ACC112 (cell line): ENCODE data around the gene C19orf47.
A peak's percentile ranks its signal among the peaks of the same experiment; 100 is the strongest.

Experiments
- H2AFZ ChIP-seq: fragments of 200-600 bp; sonication (generic); one replicate; pipeline ENCODE4 v1.6.0; 2017; ENCODE audit warnings: antibody characterized with exemption, low read length; ENCODE audit not compliant: unreplicated experiment
- H3K27ac ChIP-seq: fragments of 200-600 bp; sonication (generic); 2 replicates; pipeline ENCODE4 v1.5.1; 2014; ENCODE audit warnings: low read depth, mild to moderate bottlenecking, antibody characterized with exemption, low read length, moderate library complexity
- H3K27me3 ChIP-seq: fragments of 200-600 bp; sonication (generic); 2 replicates; pipeline ENCODE4 v1.6.1; 2014; ENCODE audit warnings: mild to moderate bottlenecking, antibody characterized with exemption, low read length, moderate library complexity, mixed read lengths; ENCODE audit not compliant: insufficient read depth
- H3K36me3 ChIP-seq: fragments of 200-600 bp; sonication (generic); 2 replicates; pipeline ENCODE4 v1.6.1; 2016; ENCODE audit warnings: mild to moderate bottlenecking, antibody characterized with exemption, low read length, moderate library complexity, mixed read lengths; ENCODE audit not compliant: insufficient read depth
- H3K4me1 ChIP-seq: fragments of 200-600 bp; sonication (generic); one replicate; pipeline ENCODE4 v1.6.1; 2016; ENCODE audit warnings: low read length, mixed read lengths; ENCODE audit not compliant: insufficient read depth, unreplicated experiment, control insufficient read depth
- H3K4me3 ChIP-seq: fragments of 200-600 bp; sonication (generic); 2 replicates; pipeline ENCODE4 v1.5.1; 2014; ENCODE audit warnings: mild to moderate bottlenecking, low read depth, low read length
- H3K79me2 ChIP-seq: fragments of 200-600 bp; sonication (generic); one replicate; pipeline ENCODE4 v1.6.0; 2016; ENCODE audit warnings: low read length; ENCODE audit not compliant: control insufficient read depth, unreplicated experiment, insufficient read depth

C19orf47 gene

GRCh38 chr19:40313229-40313983, 34.8 kb downstream of the C19orf47 start:
- H3K79me2 ChIP-seq: no peaks in the 10 kb centered on the region
- no peaks in the 10 kb centered on the region for H3K27me3 ChIP-seq
- no peak overlapping the region for H2AFZ ChIP-seq
- H3K36me3 ChIP-seq: no peaks in the 10 kb centered on the region; the same call in 1 of the 2 replicates
- H3K4me3 ChIP-seq: no peak overlapping the region
- H3K4me1 ChIP-seq: no peaks in the 10 kb centered on the region
- H3K27ac ChIP-seq: no peak overlapping the region

- Histone ChIP-seq H3K27me3 (no peaks in the 10 kb centered on the region), H3K79me2 (no peaks in the 10 kb centered on the region), H3K4me1 (no peaks in the 10 kb centered on the region), H2AFZ (no peak overlapping the region), H3K27ac (no peak overlapping the region), H3K36me3 (no peaks in the 10 kb centered on the region), H3K4me3 (no peak overlapping the region)
Measured at GRCh38 chr19:40312533-40312932, 35.7 kb downstream of the C19orf47 start.

GRCh38 chr19:40309666-40310065, 38.5 kb downstream of the C19orf47 start:
- Histone ChIP-seq H3K79me2 (no peaks in the 10 kb centered on the region), H3K4me1 (no peaks in the 10 kb centered on the region), H2AFZ (no peak overlapping the region), H3K4me3 (no peak overlapping the region), H3K27ac (no peak overlapping the region), H3K36me3 (no peaks in the 10 kb centered on the region), H3K27me3 (no peaks in the 10 kb centered on the region)

GRCh38 chr19:40305403-40305802, 42.8 kb downstream of the C19orf47 start:
- Histone ChIP-seq H2AFZ (no peak overlapping the region), H3K27me3 (no peaks in the 10 kb centered on the region), H3K4me1 (no peaks in the 10 kb centered on the region), H3K27ac (no peak overlapping the region), H3K36me3 (no peaks in the 10 kb centered on the region), H3K79me2 (no peaks in the 10 kb centered on the region), H3K4me3 (no peak overlapping the region)

- Histone ChIP-seq H3K36me3 (no peaks in the 10 kb centered on the region), H3K4me3 (no peak overlapping the region), H2AFZ (no peak overlapping the region), H3K27ac (no peak overlapping the region), H3K27me3 (no peaks in the 10 kb centered on the region), H3K4me1 (no peaks in the 10 kb centered on the region), H3K79me2 (no peaks in the 10 kb centered on the region)
Measured at GRCh38 chr19:40304306-40304705, 43.9 kb downstream of the C19orf47 start.

GRCh38 chr19:40303765-40304164, 44.4 kb downstream of the C19orf47 start:
- H3K4me3 ChIP-seq: no peak overlapping the region
- no peaks in the 10 kb centered on the region for H3K36me3 ChIP-seq
- no peak overlapping the region for H3K27ac ChIP-seq
- H3K79me2 ChIP-seq: no peaks in the 10 kb centered on the region
- H3K4me1 ChIP-seq: no peaks in the 10 kb centered on the region
- H3K27me3 ChIP-seq: no peaks in the 10 kb centered on the region
- no peak overlapping the region for H2AFZ ChIP-seq

- no peaks in the 10 kb centered on the region for H3K36me3 ChIP-seq
- H3K4me1 ChIP-seq: no peaks in the 10 kb centered on the region
- no peak overlapping the region for H2AFZ ChIP-seq
- H3K27me3 ChIP-seq: no peaks in the 10 kb centered on the region
- no peak overlapping the region for H3K27ac ChIP-seq
- H3K79me2 ChIP-seq: no peaks in the 10 kb centered on the region
- no peak overlapping the region for H3K4me3 ChIP-seq
Measured at GRCh38 chr19:40302224-40303011, 45.8 kb downstream of the C19orf47 start.

GRCh38 chr19:40300668-40301067, 47.5 kb downstream of the C19orf47 start:
- H3K4me1 ChIP-seq: no peaks in the 10 kb centered on the region
- no peak overlapping the region for H3K4me3 ChIP-seq
- no peak overlapping the region for H2AFZ ChIP-seq
- no peaks in the 10 kb centered on the region for H3K36me3 ChIP-seq
- H3K27me3 ChIP-seq: no peaks in the 10 kb centered on the region
- no peak overlapping the region for H3K27ac ChIP-seq
- no peaks in the 10 kb centered on the region for H3K79me2 ChIP-seq

GRCh38 chr19:40298026-40298425, 50.2 kb downstream of the C19orf47 start:
- Histone ChIP-seq H2AFZ (no peak overlapping the region), H3K36me3 (no peaks in the 10 kb centered on the region), H3K27ac (no peak overlapping the region)

GRCh38 chr19:40294560-40294959, 53.6 kb downstream of the C19orf47 start:
- no peaks in the 10 kb centered on the region for H3K27me3 ChIP-seq
- no peaks in the 10 kb centered on the region for H3K4me1 ChIP-seq
- no peak overlapping the region for H3K27ac ChIP-seq
- H3K4me3 ChIP-seq: no peak overlapping the region
- no peaks in the 10 kb centered on the region for H3K79me2 ChIP-seq
- H2AFZ ChIP-seq: no peak overlapping the region
- H3K36me3 ChIP-seq: no peaks in the 10 kb centered on the region

More at GRCh38 chr19:40298026-40298425, 50.2 kb downstream of the C19orf47 start:
- Histone ChIP-seq H3K4me1 (no peaks in the 10 kb centered on the region), H3K27me3 (no peaks in the 10 kb centered on the region), H3K79me2 (no peaks in the 10 kb centered on the region), H3K4me3 (no peak overlapping the region)

GRCh38 chr19:40286971-40287421, 61.2 kb downstream of the C19orf47 start:
- peaks cover 29% of the 10 kb centered on the region for H3K79me2 ChIP-seq
- no peak overlapping the region for H3K4me3 ChIP-seq
- no peak overlapping the region for H3K27ac ChIP-seq
- H3K27me3 ChIP-seq: no peaks in the 10 kb centered on the region
- peaks cover 13% of the 10 kb centered on the region for H3K4me1 ChIP-seq
- H2AFZ ChIP-seq: peak overlapping the region; percentile 98
- no peaks in the 10 kb centered on the region for H3K36me3 ChIP-seq
